Stimulated activated naive CD4-positive, alpha-beta T cell treated with Interleukin-2 at 50 U/mL for 16 hours (primary cell): ENCODE measurements around the gene TIPIN.
A peak's percentile ranks its signal among the peaks of the same experiment; 100 is the strongest.
"Not testable (repeated sequence)": the region's sequence is repeated elsewhere in the genome, so short reads cannot be mapped to it uniquely, and the experiment has no call there.

Experiments
- DNase-seq: peaks from one replicate; lab custom pipeline; 2025; lab: John Stamatoyannopoulos, UW

Gene TIPIN

DNA sequence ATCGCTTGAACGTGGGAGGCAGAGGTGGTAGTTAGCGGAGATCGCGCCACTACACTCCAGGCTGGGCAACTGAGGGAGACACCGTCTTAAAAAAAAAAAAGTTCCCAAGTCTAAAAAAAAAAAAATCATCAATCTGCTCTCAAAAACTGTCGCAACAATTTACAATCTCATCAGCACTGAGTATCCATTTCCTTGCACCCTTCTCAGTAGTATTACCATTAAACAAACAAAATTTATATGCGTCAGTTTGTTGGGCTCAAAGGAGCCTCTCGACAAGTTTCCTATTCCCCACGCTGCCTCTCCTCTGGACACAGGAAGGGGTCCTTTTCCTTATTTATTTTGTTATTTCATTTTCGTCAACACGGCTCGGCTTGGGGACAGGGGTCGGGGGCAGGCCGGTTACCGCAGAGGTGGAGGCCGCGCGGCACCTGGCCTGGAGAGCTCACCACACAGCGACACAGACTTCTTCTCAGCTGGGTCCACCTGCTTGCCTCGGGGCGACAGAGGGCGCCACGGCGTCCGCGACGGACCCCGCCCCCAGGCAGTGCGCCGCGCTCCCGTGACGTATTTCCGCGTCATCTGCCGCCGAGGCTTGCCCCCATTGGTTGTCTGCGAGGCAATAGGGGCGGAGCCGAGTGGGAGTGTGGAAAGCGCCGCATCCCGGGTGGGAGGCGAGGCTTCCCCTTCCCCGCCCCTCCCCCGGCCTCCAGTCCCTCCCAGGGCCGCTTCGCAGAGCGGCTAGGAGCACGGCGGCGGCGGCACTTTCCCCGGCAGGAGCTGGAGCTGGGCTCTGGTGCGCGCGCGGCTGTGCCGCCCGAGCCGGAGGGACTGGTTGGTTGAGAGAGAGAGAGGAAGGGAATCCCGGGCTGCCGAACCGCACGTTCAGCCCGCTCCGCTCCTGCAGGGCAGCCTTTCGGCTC lies 30.0 kb upstream of the TIPIN start, which contains the start of gene MAP2K1:
Gene MAP2K1, plus strand, starts transcription at position 709 of the 920 bp plus-strand sequence. CDS start 436 bp downstream, outside the sequence.
- peak; percentile 98 for DNase-seq

DNA sequence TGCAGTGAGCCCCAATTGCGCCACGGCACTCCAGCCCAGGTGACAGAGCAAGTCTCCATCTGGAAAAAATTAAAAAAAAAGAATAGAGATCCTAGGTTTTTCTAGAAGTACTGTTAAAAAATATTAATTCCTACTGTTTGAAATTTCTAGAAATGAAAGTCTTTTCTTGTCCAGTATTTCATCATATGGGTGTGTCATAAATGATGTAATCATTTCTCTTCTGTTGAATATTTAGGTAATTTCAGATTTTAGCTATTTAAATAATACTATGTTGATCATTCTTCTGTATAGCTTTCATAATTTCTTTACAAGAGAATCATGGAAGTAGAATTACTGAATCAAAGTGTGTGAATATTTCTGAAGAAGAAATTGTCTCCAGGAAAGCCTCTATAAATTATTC lies 24.9 kb upstream of the TIPIN start:
- DNase-seq: not testable (repeated sequence)

DNA sequence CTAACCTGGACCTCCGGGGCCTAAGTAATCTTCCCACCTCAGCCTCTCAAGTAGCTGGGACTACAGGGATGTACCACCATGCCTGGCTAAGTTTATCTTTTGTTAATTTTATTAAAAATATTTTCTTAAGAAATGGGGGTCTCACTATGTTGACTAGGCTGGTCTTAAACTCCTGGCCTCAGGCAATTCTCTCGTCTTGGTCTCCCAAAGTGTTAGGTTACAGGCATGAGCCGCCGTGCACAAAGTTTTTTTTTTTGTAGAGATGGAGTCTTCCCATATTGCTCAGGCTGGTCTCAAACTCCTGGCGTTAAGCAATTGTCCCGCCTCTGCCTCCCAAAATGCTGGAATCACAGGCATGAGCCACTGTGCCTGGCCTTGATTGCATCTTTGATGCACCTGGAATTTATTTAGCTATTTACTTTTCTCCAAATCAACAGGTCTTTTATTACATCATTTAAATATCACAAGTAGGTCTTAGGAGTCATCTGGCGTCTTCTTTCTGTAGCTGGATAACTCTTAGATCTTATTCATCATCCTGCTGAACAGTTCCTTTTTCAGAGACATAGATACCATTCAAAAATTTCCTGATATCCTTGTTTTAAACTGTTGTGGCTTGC lies 22.4 kb upstream of the TIPIN start:
- DNase-seq: no peak

DNA sequence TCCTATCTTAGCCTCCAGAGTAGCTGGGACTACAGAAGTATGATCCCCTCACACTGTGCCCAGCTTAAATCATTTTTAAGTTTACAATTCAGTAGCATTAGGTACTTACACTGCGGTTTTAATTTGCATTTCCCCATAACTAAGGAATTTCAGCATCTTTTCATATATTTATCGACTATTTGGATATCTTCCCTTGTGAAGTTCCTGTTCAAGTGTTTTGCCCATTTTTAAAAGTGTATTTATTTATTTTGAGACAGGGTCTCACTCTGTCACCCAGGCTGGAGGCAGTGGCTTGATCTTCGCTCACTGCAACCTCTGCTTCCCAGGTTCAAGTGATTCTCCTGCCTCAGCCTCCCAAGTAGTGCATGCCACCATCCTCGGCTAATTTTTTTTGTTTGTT lies 17.7 kb upstream of the TIPIN start:
- no peak for DNase-seq

DNA sequence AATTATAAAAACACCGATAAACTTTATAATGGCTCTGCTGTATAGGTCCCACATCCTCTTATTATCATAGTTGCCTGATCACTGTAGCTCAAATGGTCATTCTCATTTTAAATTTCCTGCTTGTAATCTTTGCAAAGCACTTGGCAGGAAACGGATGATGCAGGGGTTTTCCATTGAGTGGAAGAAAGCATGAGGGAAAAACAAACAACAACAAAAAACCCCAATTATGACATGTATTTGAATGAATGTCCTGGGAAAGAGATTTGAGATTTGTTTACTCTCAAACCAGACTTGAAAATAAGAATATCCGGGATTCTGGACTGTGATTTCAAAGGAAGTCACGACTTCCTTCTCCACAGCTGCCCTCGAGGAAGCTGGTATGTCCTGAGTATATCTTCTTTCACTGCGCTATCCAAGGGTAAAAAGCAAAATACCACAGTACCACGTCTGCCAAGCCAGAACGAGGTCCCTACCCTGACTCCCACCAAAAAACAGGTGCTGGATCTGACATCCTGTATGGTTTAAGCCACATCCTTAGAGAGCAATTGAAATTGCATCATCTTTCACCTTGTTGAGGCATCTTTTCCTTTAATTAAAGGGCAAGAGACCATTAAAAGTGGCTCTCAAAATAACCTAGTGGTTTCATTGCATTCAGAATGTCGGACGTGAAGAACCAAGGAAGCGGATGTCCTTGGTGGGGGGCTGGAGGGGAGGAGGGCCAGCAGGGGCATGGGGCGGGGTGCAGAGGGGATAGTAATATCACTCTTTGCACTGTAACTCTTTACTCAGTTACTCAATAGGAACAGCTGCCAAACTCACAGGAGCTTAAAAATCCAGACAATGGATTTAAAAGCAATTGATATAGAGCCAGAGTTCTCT lies 13.5 kb upstream of the TIPIN start:
- DNase-seq: no peak

DNA sequence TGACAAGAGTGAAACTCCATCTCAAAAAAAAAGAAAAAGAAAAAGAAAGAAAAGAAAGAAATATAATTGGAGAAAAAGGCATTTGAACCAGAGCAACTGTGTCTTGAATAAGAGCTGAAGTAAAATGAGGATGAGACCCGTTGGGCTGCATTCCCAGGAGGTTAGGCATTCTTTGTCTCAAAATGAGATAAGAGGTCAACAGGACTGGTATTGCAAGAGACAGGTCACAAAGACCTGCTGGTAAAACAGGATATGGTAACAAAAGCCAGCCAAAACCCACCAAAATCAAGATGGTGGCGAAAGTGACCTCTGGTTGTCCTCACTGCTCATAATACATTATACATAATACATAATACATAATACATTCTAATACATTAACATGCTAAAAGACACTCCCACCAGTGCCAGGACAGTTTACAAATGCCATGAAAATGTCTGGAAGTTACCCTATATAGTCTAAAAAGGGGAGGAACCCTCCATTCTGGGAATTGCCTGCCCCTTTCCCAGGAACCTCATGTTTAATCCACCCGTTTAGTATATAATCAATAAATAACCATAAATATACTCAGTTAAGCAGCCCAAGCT lies 8.6 kb upstream of the TIPIN start:
- DNase-seq: no peak

DNA sequence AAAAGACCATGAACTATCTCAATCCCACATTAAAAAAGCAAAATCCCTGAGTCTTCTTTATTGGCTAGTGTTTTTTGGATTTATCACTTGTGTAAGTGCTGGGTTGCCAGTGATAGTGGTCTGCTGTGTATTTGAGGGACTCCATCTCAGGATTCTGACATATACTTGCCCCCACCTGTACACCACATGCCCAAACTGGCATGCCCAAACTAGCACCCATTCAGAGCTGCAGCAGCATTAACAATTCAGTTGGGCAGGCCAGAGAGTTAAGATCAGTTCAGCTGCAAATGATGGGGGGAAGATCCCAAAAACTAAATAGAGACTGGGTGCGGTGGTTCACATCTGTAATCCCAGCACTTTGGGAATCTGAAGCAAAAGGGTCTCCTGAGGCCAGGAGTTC lies 6.3 kb upstream of the TIPIN start:
- DNase-seq: no peak

DNA sequence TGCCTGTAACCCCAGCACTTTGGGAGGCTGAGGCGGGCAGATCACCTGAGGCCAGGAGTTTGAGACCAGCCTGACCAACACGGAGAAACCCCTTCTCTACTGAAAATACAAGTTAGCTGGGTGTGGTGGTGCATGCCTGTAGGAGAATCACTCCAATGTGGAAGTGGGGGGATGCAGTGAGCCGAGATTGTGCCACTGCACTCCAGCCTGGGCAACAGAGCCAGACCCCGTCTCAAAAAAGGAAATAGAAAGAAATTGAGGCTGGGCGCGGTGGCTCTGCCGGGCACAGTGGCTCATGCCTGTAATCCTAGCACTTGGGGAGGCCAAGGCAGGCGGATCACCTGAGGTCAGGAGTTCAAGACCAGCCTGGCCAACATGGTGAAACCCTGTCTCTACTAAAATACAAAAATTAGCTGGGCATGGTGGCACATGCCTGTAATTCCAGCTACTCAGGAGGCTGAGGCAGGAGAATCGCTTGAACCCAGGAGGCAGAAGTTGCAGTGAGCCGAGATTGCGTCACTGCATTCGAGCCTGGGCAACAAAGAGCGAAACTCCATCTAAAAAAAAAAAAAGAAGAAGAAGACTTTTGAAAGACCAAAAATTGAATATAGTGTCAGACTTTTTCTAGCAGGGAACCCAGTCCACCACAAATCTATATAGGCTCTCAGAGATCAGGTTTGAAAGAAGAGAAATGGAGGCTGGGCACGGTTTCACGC lies 5.4 kb upstream of the TIPIN start:
- DNase-seq: not testable (repeated sequence)

DNA sequence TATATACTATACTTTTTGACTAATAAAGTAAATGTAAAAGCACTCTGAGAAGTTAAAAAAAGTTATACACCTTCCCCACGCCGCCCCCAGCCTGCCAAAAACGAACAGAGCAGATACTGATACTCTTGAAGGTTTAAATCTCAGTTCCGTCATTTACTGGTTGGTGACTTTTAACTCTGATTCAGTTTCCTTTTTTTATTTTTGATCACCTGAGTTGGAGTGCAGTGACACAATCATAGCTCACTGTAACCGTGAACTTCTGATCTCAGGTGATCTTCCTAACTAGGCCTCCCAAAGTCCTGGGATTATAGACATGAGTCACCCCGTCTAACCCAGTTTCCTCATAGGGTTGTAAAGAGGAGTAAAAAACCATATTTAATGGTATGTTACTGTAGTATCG lies 3.3 kb upstream of the TIPIN start:
- DNase-seq: no peak

DNA sequence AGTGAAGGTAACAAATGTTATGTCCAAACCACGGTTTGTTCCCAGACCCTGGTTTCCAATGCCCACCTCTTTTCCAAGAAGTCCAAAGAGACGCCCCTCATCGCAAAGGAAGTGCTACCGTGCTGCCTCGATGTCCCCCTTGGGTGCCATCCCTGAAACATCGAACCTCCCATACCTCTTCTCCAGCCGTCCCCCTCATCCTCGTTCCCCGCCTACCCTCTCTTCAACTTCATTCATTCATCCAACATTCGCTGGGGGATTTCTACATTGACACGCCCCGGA lies 467 bp downstream of the TIPIN start:
- peak; percentile 14 for DNase-seq

DNA sequence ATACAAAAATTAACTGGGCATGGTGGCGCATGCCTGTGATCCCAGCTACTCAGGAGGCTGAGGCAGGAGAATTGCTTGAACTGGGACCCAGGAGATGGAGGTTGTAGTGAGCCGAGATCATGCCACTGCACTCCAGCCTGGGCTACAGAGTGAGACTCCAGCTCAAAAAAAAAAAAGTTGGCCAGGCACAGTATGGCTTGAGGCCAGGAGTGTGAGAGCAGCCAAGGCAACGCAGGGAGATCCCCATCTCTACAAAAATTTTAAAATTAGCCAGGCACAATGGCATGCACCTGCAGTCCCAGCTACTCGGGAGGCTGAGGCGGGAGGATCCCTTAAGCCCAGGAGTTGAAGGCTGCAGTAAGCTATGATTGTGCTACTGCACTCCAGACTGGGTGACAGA lies 8.0 kb downstream of the TIPIN start:
- DNase-seq: not testable (repeated sequence)

DNA sequence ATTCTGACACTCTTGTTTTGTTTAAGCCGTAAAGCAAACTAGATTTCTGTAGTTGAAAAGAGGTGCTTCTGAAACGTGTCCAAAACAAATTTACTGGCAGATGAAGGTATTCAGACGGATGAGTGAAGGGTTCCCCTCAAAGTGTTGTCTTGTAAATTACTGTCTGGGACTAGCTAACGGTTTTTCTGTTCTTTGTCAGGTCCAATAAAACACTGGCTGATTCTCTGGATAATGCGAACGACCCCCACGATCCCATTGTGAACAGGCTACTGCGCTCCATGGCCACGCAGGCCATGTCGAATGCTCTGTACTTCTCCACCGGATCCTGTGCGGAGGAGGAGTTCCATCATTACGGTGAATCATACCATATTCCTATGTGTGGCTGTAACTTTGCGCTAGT lies 27.7 kb downstream of the TIPIN start:
- no peak for DNase-seq

DNA sequence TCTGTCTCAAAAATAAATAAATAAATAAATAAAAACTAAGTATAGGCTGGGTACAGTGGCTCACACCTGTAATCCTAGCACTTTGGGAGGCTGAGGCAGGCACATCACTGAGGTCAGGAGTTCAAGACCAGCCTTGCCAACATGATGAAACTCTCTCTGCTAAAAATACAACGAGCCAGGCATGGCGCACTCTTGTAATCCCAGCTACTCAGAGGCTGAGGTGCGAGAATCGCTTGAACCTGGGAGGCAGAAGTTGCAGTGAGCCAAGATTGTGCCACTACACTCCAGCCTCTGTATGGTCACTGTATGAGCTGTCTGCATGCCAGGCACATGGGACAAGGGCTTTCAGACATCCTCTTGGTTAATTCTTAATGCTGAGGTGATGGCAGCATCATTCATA lies 28.7 kb downstream of the TIPIN start:
- DNase-seq: no peak

DNA sequence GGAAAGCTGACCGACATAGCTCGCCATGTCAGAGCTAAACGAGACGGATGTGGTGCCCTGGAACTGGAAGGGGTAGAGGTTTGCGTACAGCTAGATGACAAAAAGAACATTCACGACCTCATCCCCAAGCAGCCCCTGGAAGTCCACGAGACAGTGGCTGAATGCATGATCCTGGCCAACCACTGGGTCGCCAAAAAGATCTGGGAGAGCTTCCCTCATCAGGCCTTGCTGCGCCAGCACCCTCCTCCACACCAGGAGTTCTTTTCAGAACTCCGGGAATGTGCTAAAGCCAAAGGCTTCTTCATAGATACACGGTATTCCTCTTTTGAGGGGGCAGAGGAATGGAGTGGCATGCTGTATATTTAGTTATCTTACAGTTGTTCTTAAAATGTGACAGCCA lies 30.4 kb downstream of the TIPIN start:
- DNase-seq: no peak

DNA sequence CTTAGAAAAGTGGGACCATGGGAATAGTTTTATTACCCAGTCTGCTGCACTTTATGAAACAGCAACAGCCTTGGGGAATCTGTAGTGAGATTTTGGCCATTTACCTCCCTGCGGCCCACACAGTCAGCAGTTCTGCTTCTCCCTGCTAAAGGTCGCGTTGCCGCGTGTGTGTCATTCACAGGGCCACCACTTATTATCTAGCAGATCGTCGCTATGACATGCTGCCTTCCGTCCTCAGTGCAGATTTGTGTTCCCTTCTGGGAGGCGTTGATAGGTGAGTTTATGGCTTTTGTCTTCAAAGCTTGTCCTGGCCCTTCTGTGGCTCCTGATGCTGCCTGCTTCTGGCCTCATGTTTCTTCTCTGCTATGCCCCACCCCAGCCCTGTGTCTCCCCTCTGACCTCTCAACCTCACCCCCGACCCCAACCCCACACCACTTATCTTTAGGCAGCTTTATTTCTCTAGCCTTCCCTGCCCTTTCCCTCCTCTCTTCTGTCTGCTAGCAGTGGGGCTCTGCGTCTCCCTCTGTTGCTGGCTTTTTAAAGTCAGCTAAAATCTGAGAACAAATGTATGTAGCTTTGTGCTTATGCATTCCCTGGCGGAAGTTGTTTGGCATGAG lies 33.1 kb downstream of the TIPIN start:
- no peak for DNase-seq

DNA sequence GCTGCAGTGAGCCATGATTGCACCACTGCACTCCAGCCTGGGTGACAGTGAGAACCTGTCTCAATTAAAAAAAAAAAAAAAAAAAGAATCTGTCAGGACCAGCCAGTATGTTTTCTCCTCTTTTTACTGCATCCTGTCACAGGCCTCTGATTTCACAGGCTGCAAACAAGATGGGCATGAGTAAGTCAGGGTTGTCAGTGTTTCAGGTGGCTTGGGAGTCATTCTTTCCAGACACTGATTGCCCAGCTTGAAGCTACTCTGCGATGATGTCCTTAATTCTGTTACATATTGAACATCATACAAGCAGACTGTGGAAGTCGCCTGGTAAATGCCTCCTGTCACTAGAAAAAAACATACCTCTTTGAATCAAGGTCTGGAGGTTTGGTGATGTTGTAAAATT lies 44.3 kb downstream of the TIPIN start:
- DNase-seq: no peak

DNA sequence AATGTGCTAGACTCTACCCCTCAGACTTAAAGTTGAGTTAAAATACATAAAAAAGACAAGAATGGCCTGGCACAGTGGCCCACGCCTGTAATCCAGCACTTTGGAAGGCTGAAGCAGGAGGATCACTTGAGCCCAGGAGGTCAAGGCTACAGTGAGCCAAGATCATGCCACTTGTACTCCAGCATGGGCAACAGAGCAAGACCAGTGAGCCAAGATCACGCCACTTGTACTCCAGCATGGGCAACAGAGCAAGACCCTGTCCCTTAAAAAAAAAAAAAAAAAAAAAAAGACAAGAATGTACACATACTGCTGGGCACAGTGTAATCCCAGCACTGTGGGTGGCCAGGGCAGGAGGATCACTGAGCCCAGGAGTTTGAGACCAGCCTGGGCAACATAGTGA lies 45.7 kb downstream of the TIPIN start:
- no peak for DNase-seq

DNA sequence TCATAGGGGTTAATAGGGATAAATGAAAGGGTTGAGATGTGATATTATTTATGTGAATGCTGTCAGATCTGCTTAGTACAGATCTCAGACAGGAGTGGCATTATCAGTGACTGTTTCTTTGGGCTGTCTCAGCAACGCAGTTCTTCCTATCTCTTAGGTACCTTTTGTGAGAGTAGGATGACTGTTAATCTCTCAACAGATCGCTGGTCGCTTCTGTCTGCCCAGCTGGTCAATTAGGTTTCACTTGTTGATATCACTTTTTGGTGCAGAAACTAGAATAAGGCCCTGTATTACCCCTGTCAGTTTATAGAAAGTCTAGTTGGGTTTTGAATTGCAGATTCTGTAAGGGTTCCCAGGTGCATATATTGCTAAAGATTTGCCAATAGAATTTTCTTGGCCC lies 46.7 kb downstream of the TIPIN start:
- DNase-seq: no peak

DNA sequence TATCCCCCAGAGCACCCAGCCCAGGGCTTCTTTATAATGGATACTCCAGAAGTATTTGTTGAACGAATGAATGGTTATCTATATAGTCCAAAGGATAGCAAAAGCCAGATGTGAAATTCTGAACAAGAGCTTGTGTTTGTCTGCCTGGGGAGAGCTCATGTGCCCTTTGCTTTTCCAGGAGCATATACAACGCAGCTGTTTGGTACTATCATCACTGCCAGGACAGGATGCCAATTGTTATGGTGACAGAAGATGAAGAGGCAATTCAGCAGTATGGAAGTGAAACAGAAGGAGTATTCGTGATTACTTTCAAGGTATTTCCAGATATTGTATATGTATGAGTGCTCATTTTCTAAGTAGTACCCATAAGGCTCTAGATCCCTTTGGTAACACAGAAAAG lies 48.0 kb downstream of the TIPIN start:
- DNase-seq: no peak

DNA sequence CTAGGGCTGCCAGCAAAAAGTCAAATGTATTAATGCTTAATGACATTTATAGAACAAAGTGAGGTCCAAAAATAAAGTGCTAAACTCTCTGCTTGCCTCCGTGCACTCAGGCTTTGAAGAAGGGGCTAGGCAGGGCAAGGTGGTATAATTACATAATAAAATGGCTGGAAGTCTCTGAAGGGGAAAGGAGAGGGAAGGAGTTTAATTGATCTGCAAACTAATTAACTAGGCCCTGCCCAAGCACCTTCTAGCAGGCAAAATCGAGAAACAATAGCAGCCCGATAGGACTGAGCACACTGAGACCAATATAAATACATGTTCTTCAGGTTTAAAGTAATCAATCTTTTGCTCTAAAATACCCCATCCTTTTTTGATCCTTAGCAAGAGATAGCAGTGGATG lies 50.1 kb downstream of the TIPIN start:
- DNase-seq: no peak

DNA sequence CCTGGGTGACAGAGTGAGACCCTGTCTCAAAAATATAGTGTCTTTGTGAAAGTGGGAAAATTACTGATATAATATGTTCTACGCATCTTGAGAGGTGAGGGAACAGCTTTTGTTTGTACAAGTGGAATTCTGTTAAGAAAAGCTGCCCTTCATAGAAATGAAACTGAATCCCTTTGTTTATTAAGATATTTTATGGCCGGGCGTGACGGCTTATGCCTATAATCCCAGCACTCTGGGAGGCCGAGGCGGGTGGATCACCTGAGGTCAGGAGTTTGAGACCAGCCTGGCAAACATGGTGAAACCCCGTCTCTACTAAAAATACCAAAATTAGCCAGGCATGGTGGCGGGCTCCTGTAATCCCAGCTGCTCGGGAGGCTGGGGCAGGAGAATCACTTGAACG lies 52.1 kb downstream of the TIPIN start:
- not testable (repeated sequence) for DNase-seq
